GM18499 (cell line): ENCODE data around the gene EML5.

Experiments
- ATAC-seq: cut with Tn5 transposase; IDR thresholded peaks from one replicate; pipeline ENCODE4 v1.9.1; 2021; ENCODE audit warnings: moderate number of reproducible peaks; ENCODE audit not compliant: insufficient read depth, unreplicated experiment

The EML5 gene

GRCh38 chr14:88576222-88576621, 216.5 kb downstream of the EML5 start:
- no peak for ATAC-seq

- no peak for ATAC-seq
Observed at GRCh38 chr14:88572117-88572516, 220.6 kb downstream of the EML5 start.

GRCh38 chr14:88568196-88568595, 224.6 kb downstream of the EML5 start:
- ATAC-seq, result no peak

- ATAC-seq, result no peak
Observed at GRCh38 chr14:88565427-88565826, 227.3 kb downstream of the EML5 start.

DNA sequence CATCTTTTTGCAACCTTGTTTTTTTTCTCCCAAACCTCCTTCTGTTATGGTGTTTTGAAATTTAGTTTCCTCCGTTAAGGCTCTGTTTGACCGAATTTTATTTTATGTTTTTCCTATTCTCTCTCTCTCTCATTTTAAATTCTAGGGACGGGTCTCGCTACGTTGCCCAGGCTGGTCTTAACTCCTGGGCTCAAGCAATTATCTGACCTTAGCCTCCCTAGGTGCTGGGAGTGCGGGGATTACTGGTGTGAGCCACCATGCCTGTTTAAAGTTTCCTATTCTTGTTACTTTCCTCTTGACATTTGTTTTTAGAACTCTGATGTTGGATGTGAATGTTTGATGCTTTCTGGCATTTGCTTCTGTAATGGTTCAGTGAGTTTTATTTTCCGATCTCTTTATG, 228.9 kb downstream of the EML5 start:
- ATAC-seq, result no peak

GRCh38 chr14:88562831-88563686, 229.7 kb downstream of the EML5 start, which contains the start of gene ZC3H14:
Gene ZC3H14 (plus strand): TSS chr14:88563037. CDS start chr14:88563134, 97 bp downstream.
- peak; percentile 83 for ATAC-seq

GRCh38 chr14:88562532-88562830, 230.3 kb downstream of the EML5 start:
- peak; percentile 3 for ATAC-seq
